Limb (tissue), 2 donors: ENCODE measurements around the gene GALNT7.
"Not testable (repeated sequence)": the region's sequence is repeated elsewhere in the genome, so short reads cannot be mapped to it uniquely, and the experiment has no call there.

ENCODE experiments used
- DNase-seq, 2 donors: peaks; one replicate each; pipeline ENCODE4 v3.0.0-alpha.2; 2016; ENCODE audit errors: extremely low spot score in 2 of 2

Gene GALNT7

DNA sequence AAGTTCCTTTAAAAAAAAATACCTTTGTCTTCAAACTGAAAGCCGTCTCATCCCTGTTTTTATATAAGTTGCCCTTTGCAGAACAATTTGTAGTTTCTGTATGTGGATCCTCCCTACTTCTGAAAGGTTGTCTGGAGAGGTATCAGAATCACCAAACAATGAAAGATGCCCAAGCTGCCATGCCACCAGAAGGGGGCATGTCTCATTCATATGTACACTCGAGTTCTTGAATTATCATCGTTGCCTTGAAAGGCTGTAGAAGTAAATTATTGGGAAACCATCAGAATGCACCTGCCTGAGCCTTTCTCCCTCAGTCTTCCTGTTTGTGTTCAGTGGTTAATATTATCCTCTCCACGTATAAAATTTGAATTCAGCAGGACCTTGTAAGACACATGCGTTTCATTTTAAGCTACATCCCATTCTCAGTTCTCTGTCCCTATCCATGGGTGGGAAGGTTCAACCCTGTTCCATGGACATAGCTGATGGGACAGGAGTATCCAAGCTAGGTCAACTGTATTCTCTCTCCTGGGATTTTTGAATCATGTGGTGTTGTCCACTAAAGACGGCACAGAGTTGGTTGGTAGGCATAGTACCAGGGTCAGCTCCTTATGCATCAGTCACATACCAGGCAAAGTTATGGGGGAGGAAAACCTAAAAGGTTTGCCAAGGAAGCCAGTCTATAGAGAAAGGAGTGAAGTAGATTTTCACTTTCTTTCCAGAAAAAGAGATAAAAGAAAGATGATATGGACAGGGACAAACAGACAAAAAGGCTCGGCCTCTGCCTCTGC, 24.0 kb downstream of the GALNT7 start:
- no peak for DNase-seq

DNA sequence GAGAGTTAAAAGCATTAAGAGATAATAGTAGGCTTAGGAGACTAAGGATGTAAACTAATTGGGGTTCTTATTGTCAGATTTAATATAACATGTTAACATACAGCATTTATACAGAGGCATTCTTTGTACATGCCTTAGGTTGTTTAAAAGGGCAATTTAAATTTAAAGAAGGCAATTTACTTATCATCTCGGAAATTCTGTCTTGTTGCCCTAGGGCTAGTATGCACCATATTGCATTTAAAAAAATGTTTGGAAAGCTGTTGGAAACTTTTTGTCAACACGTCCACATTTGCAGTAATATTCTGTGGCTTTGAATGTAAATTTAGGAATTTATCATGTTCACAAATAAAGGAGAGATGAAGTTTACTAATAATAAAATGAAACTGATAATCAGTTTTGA, 25.5 kb downstream of the GALNT7 start:
- no peak for DNase-seq

DNA sequence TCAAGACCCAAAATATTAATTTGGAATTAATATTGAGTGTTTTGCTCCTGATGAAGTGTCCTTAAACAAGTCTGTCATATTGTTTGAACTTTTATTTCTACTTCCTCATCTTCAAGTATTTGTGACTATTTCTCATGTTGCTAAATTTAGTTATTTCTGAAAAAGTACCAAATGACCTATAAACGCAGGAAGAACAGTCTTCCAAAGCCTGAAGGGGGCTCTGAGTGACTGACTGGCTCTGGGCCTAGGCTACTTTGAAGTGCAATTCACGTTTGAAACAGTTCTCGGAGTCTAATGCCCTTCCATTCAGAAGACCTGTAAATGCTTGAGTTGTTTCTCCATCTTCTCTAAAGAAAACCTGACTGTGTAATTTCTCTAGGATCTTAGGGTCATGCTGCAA, 26.5 kb downstream of the GALNT7 start:
- no peak for DNase-seq

DNA sequence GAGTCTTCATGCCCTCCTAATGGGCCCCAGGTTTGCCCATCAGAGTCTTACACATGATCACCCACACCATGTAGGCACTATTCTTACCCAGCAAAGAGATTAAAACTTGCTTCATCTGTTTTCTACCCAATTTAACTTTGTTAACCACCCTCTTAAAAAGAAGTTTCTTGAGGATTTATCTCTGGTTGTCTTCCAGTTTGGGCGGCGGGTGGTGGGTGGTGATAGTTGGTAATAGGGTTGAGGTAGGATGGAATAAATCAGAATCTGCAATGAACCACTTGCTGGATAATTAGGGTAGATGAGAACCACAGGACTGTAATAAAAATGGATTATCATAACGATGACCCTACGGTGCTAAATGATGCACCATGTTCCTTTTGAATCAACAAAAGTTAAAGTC, 30.9 kb downstream of the GALNT7 start:
- no peak for DNase-seq

DNA sequence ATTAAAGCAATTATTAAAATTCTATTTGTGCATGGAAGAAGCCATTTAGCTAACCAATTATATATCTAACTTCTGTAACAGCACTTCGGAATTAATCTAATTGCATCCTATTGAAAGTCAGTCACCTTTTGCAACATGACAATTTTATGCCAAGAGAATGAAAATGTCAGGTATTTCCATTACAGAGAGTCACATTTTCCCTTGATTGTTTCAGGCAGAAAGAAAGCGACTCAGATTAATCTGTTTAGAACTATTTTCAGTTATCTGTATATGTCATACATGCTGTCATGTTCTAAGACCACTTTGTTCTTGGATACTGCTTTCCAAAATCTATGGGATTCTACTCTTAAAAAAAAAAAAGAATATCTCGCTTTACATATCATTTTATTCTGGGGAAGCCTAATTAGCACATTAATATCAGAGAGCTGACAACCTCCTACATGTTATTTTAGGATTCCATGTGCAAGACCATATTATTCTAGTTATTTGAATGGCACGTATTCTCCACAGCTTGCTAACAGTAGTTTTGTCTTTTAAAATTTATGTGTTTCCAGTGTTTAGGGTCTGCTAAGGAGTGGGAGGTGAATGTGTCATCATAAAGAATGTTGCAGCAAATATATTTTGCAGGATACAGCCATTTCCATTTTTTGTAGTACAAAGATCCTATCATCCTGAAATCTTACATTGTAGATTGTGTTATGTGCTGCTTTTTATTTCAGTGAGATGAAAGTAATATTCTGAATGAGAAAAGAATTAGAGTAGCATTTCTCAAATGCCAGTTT, 31.7 kb downstream of the GALNT7 start:
- no peak for DNase-seq

DNA sequence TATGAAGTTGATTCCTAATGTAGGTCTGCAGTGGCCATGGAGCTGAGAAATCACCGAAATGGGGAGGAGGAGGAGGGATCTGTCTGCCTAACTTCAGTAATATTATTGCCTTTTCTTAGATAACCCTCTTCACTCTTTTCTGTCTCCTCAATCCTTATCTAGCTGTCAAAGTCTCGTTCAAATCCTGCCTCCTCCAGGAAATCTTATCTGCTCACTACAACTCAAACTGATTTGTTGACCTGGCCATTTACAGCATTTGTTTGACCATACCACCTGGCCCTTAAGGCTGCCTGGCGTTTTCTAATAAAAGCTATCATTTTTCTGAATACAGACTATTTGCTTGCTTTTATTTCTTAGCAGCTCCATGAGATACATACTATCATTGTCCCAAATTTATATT, 33.8 kb downstream of the GALNT7 start:
- no peak for DNase-seq

DNA sequence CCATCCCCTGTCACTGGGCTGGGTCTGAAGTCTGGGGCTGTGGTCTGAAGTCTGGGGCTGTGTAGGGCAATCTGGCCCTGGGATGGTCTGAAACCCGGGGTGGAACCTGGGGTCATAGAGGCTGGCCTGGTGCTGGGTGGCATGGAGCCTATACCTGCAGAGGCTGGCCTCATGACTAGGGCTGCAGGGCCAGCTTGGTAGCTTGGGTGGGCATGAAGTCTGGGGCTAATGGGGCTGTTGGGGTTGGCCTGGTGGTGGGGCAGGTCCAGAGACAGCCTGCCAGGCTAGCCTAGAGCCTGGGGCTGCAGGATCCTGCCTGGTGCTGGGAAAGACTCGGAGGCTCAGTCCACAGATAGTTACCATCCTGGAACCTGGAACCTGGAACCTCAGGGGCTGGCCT, 37.0 kb downstream of the GALNT7 start:
- no peak for DNase-seq

DNA sequence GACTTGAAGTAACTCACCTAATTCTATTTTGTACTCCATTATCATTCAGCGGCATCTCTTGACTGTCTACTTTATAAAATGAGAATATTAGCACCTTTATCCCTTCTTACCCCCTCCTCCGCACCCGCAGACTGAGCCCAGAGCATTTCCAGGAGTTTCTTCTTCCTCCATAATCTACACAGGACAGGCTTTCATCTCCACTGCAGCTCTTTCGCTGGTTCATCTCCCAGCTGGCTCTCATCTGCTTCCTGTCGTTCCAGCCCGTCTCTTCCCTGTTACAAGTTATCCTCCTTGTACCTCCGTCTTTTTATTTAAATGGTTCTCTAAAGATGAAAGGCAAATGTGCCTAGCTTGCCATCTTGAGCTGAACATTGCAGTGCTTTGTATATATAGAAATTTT, 39.8 kb downstream of the GALNT7 start:
- no peak for DNase-seq

DNA sequence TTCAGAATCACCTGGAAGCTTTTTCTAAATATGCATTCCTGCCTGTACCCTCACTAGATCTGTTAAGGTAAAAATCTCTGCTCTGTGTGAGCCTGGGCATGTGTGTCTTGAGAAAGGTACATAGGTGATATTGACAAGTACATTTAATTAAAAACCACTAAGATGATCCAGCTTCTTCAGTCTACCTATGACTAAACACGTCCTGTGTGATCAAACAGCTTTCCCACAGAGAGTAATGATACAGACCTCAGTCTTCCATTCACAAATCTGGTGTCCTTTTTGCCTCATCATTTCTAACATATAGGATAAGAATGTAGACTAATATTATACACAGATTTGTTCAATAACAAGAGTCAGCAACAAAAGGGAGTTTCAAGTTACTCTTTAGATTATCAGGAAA, 42.6 kb downstream of the GALNT7 start:
- no peak for DNase-seq

DNA sequence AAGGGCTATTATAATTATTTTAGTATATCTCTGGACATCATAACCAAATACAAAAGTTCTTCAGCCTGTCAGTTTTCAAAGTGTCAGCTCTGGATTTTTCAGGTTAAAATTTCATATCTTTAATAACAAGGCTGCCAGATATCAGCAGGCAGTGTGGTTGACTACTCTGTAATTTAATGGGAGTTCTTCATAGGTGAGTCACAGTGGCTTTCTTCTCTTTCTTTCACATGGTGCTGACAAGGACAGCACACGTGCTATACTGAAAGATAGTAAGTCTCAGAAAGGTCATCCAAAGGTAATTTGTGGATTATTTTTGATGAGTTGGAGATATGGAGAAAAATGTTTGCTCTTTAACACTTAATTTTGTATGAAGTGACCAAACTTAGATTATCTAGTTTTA, 43.2 kb downstream of the GALNT7 start:
- DNase-seq: no peak

DNA sequence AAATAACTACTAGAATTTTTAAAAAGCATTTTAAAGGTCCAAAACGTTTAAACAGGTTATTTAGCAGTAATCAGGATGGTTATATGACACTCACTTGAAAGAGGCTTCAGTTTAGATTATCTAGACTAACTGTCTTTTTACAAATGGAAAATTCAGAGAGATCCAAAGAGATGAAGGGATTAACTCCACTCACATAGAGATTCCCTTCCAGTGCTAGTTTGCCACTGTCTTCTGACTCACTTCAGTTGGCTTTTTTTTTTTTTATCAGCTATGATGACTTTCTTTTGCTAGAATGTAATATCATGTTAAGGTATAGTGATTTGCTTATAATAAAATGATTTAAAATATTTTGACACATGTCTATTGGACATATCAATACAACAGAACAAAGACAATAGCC, 43.8 kb downstream of the GALNT7 start:
- DNase-seq: no peak

DNA sequence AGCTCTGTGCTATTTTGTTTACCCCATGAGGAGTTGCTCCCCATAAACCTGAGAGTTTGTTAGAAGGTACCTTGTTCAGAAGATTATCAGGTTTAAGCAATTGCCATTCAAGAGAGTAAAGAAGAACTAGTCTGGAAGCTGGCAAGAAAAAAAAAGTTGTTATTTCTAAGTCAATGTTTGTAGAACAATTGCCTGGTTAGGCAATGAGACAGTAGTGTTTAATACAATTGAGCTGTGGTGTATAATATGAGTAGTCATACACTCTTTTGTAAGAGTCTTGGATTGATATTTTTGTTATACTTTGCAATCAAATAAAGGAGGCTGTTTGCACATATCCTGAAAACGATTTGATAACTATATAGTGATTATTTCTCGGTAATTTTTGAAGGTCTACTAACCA, 44.7 kb downstream of the GALNT7 start:
- DNase-seq: no peak

DNA sequence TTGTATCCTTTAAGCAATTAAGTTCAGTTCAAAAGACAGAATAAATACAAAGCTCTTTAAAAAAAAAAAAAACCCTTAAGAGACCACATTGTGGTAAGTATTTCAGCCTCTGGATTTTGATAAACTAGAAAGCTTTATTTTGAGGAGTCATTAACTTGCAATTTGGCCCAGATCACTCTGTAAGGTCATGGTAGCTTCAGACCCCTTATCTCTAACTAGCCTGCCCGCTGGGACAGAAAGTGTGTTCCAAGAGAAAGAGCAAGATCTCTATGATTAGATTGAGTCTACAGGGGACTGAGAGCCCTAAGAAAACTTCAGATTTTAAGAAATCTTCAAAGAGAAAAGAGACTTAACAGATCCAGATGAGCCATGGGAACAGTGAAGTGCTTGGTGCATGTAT, 45.6 kb downstream of the GALNT7 start:
- no peak for DNase-seq

DNA sequence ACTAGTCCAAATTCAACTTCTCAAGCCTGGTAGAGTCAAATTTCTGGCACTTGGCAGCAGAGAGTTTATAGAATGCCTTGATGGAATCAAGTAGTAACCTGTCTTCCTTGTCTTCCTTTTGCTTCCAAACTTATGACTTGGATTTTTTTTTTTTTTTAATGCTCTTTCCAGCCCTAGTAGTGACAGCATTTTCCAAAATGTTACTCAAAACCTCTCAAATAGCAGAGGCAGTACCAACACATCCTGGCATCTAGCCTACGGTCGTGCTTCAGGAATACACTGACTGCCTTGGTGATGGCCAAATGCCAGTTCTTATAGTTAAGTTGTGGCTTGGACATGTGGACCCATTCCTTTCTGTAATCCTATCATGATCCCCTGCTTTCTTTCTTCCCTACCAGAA, 46.0 kb downstream of the GALNT7 start:
- peak in 1 of 2 donors; percentile 73 for DNase-seq

DNA sequence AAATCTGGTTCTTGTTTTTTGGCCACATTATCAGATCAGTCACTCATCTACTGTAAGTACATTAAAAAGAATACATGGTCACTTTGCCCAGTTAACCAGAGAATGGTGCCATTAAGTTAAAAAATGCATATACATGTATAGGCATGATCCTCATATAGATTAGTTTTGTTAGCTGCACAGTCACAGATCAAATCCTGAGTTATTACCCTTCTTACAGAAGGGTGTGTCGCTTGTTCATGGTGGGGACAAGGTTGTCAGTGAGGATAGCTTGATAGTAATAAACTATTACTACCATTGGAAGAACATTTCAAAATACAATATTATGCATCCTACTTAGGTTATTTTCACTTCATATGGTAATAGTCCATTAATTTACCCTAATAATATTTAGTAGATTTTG, 48.5 kb downstream of the GALNT7 start:
- no peak for DNase-seq

DNA sequence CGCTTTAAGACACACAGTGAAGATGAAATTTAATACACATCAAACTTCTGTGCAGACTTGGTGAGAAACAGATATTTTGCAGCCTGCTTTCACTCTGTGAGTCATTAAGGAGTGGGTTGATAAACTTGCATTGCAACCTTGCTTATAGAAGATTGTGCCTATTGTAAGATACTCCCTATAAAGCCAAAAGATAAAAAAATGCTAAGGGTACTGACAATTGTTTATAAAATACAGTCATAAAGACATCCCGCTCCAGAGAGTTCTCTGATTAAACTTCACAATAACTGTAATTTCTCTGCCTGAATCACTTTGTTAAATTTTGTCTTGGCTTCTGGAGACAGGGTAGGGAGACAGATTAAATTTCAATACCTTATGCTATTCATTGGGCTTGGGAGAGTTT, 49.1 kb downstream of the GALNT7 start:
- no peak for DNase-seq

DNA sequence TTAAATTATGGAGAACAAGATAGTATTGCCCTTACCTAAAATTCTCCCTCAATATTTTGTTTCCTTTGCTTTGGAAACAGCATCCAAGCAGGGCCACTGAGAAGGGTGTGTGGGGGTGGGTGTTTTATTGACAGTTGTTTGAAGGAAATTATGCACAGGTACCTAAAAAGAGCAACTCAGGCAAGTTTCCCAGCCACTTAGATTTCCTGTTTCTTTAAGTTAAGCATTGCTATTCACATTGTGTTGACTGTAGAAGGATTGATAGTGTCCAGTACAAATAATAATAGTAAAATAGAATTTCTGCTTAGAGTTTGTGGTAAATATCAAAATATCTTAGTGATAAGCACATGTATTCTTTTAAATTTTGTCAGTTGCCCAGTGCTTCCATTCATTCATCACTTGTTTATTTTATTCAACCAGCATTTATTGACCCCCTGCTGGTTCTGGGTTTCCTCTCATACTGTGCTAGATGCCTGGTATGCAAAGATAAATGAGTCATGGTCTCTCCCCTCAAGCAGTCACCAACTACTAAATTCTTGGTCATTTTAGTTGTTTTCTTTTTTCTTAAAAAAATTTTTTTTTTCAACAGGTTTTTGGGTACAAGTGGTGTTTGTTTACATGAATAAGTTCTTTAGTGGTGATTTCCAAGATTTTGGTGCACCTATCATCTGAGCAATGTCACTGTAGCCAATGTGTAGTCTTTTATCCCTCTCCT, 50.0 kb downstream of the GALNT7 start:
- no peak for DNase-seq

DNA sequence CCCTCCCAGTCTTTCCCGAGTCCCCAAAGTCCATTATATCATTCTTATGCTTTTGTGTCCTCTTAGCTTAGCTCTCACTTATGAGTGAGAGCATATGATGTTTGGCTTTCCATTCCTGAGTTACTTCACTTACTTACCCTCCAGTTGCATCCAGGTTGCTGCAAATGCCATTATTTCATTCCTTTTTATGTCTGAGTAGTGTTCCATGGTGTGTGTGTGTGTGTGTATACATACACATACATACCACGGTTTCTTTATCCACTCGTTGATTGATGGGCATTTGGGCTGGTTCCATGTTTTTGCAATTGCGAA, 50.5 kb downstream of the GALNT7 start:
- DNase-seq: not testable (repeated sequence)

DNA sequence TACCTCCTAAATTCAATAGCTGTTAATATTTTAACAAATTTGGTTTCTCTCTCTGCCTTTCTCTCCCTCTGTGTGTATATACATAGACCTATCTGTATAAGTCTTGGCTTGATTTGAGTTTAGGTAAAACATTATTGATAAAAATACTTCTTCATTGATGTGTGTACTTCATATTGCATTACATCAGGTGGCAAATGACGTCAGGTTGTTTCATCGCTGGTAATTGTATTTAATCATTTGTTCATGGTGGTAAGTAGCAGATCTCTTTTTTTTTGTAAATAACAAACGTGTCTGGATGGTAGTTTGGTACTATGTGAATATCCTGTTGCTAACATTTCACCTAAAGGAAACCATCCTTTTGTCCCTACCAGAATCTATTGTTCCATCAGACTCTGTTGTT, 55.1 kb downstream of the GALNT7 start:
- no peak for DNase-seq

DNA sequence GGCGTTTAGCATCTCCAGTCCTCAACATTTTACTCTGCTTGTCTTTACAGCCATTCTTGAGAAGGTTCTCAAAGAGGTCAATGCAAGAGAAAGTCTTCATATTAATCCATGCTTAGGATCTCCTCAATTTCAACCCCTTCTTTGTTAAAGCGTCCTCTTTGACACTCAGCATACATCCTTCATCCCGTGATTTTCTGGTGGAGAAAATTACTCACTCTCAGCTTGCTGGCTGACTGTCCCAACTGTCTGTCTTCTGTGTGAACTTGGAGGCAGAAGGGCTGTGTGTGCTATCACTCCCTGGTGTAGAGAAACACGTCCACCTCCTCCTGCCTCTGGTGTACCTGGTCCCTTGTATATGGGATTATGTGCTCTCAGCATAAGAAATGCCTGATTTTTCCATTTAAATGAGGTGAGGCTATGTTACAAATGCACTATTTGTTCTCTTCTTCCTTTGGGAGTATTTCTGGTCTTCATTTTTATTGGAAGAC, 57.8 kb downstream of the GALNT7 start:
- DNase-seq: no peak

DNA sequence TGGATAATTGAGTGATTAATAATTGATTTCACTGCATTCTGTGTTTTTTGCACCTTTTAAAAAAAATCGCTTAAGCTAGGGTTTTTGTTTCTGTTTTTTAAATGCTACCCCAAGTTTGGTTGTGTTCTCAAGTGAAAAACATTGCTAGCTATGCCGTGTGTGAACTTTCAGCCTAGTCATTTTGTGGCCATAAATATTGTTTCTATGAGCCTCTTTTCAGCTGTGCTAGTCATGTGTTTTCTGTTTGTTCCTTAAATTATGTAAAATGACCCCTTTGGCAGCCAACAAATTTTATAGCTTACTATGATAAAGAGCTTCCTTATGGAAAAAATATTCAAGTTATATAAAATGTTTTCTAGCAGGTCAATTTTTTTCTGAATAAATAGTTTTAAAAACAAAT, 59.1 kb downstream of the GALNT7 start:
- no peak for DNase-seq

DNA sequence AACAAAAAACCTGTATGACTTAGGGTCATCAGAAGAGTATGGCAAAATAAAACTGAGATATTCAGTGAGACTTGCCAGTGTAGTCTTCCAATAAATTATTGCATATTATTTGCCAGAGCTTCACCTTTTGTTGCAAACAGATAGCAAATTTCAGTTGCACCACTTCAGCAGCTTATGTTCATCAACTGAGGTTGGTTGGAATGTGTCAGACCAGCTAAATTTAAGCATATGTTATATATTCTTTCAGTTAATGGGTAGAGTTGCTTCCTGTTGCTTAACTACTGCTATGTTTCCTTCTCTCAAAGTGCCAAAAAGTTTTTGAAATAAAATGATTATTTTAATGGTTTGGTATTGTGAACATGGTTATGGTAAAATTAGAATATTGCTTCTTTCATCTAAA, 61.5 kb downstream of the GALNT7 start:
- DNase-seq: no peak

DNA sequence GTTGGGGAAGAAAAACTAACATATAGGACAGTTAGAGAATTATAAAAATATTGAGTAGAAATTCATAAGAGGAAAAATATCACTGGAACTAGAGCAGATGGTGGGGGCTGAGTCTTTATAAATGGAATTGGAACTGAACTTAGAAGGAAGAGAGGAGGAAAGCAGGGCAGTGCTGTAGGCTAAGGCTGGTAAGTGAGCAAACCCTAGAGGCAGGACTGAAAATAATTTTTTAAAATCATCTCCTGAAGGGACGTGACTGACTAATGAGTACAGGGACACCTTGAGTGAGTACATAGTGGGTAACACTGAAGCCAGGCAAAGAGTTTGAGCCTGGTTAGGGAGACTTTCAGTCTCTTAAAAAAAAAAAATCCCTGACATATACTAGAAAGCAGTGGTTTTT, 63.3 kb downstream of the GALNT7 start:
- DNase-seq: no peak
